Skin epidermis (tissue), 12 donors: Measurements from ENCODE around the gene TRAF2.

ENCODE experiments used
- H3K27ac ChIP-seq, 21 experiments: fragments of 200-600 bp; sonication (generic) in 11 of 21; one replicate each; pipeline ENCODE4 v1.5.0; 2020; ENCODE audit warnings: mild to moderate bottlenecking in 3 of 21, inconsistent platforms in 2 of 21, moderate library complexity in 2 of 21
- H3K4me3 ChIP-seq, 7 experiments: fragments of 200-600 bp; sonication (generic) in 2 of 7; one replicate each; pipeline ENCODE4 v1.5.0; 2020; ENCODE audit warnings: inconsistent platforms in 2 of 7, mild to moderate bottlenecking in 2 of 7, moderate library complexity in 1 of 7

Gene TRAF2

DNA sequence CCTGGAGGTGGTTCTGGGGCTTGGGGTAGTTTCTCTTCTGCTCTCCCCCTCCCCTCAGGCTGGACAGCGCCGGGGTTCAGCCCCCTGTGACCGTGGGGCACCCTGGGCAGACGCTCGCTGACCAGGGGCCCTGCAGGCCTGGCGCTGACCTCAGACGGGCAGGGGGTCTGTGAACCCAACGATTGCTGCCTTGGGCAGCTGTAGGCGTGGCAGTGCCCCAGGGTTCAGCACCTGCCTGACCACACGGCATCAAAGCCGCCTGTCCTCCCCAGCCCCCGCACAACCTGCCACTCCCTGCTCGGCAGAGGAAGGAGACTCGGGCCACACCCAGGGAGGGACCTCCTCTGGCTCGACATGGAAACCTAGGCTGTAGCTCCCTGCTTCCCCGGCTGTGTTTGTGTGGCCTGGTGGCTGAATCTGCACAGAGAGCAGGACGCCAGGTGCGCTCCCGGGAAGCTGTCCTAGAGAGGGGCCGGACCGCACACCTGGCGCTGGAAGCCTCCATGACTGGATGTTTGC lies 77.9 kb downstream of the TRAF2 start:
- Histone ChIP-seq H3K4me3 (no peak overlapping the region), H3K27ac (peak overlapping the region in 4 of 21 experiments; percentile 0 to 51 (median 10))

DNA sequence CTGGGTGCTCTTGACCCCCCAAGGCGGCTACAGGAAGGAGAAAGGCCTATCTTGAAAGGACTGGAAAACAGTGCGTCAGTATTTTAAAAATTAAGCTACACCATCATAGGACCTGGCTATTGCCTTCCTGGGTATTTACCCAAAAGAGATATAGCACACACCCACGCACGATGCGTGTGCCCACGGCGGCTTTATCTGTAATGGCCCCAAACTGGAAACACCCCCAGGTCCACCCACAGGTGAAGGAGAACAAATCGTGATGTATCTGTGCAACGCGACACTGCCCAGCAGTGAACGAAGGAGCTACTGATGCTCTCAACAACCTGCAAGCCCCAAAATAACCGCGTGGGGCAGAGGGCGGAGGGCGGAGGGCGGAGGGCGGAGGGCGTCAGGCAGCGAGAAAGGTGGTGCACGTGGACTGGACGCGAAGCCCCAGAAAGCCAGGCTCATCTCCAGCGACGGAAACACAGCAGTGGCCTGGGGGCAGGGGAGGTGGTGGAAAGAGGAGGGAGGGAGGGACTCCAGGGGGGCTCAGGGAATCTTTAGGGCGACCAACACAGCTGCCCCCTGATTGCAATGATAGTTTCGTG lies 78.6 kb downstream of the TRAF2 start:
- Histone ChIP-seq H3K27ac (no peak overlapping the region), H3K4me3 (no peak overlapping the region)

DNA sequence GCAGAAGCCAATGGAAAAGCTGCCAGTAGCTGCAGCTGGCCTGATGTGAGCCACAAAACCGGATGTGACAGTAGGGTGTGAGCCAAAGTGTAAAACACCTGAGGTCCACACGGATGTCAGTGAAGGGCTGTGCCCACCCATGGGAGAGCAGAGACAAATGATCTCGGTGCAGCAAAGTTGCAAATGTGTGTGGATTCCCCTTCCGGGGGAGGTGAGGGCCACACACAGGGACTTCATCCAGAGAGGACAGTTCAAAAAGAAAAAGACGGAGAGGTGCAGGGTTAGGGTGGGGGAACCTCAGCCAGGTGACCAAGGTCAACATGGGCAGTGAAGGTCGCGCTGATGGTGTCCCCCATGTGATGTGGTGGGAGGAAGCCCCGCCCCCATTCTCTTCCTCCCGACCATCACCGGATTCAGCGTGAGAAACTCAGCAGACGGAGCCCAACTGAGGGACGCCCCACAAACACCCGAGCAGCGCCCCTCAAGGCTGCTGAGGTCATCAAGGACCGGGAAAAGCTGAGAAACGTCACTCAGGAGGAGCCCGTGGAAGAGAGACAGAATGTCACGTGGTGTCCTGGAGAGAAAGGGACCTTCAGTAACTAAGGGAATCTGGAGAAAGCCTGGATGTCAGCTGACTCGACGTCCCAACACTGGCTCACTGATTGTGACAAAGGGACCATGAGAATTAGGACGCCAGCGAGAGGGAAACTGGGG lies 79.6 kb downstream of the TRAF2 start:
- Histone ChIP-seq H3K4me3 (no peak overlapping the region), H3K27ac (peak overlapping the region in 2 of 21 experiments; percentile 3 to 30)

DNA sequence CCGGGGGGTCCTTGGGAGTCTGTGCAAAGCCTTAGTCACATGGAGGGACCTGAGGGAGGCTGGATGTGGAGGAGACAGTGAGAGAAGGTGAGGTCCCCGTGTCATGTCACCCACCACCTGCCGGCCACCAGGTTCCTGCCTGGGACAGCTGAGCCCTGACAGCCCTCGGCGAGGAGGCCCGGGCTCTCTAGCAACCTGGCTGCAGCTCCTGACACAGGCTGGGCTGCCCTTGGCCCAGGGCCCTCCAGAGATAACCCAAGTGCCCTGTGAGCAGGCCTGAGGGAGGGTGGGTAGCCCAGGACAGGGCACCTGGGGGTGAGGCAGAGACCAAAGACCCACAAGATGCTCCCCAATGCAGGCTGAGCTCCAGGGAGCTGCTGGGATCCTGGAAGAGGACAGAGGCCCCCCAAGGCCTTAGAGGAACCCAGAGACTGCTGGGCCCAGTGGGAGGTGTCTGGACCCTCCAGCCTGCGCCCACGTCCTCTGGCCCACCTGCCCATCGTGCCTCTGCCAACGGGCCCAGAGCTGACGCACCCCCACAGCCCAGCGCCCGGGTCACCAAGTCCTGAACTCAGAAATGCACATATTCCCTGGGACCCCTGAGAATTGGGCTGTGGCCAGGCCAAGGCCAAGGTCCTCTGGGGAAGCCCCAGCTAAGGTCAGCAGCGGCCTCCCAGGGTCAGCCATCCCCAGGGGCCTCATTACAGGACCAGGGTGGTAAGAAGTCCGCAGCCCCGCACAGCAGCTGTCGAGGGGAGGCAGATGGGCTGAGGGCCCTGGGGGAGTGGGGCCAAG lies 82.2 kb downstream of the TRAF2 start:
- H3K27ac ChIP-seq, result no peak overlapping the region

DNA sequence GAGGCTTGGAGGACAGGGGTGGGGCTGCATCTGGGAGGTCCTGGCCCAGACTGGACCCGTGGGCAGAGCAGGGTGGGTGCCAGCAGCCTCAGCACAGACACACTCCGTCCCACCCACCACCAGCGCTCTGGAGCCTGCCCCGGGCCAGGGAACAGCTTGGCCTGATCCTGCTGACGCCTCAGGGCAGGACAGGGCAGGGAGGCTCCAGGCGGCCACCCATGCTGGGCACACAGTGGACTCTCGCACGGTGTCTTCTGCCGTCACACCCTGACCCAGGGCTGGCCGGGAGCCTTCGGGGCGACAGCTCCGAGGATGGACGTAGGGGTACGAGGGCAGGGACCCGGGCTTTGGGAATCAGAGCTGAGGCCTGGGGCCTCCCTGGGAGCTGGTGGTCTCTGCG lies 82.8 kb downstream of the TRAF2 start:
- H3K4me3 ChIP-seq, result no peak overlapping the region
- no peak overlapping the region for H3K27ac ChIP-seq

More for the DNA sequence above, 82.2 kb downstream of the TRAF2 start:
- no peak overlapping the region for H3K4me3 ChIP-seq

DNA sequence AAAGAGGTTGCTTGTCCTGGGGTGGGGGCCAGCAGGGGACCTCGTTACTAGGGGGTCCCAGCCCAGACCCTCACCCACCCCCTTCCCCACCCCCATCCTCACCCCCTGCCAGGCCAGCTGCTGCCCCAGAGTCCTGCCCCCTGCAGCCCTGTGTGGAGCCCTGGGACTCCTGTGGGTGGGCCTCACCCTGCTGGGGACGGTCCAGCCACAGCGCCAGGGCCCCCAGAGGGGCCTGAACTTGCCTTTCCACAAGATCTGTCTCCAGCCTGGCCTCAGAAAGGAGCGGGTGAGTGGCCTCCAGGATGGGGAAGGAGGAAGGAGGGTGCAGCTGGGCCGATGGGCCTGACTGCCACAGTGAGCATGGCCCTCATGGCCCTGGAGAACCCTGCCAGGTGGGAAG lies 83.5 kb downstream of the TRAF2 start:
- Histone ChIP-seq H3K27ac (no peak overlapping the region), H3K4me3 (no peak overlapping the region)

DNA sequence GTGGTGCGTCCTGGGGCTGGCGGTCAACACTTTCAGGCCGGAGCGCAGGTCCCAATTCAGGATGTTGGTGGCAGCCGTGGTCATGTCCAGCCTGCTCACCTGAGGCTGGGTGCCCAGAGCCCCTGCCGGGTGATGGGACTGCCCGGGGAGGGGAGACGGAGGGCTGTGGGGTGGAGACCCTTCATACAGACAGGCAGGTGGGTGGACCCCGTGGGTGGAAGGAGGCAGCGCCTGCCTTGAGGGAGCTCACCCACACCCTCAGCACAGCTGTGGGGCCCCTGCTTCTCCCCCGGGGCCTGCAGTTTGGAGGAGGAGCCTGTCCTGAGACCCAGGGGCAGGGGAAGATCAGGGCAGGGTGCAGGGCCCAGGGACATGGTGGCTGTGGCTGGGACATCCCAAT lies 84.0 kb downstream of the TRAF2 start:
- Histone ChIP-seq H3K27ac (no peak overlapping the region), H3K4me3 (no peak overlapping the region)

DNA sequence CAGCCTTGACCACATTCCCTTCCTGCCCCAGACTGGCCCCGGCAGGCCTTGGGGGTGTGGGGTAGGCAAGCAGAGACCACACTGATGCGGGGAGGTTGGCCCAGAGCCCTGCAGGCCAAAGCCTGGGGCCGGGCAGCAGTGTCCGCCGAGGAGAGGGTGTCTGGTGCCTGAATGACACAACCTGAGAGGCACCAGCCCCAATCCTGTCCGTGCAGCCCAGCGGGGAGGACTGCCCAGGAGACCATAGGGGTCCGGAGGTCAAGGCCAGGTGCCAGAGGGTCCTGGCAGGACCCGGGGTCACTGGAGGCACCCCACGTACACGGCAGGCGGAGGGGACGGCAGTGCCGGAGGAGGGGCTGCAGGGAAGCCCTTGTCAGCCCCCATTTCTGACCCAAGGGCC lies 85.4 kb downstream of the TRAF2 start:
- H3K4me3 ChIP-seq, result no peak overlapping the region
- no peak overlapping the region for H3K27ac ChIP-seq

DNA sequence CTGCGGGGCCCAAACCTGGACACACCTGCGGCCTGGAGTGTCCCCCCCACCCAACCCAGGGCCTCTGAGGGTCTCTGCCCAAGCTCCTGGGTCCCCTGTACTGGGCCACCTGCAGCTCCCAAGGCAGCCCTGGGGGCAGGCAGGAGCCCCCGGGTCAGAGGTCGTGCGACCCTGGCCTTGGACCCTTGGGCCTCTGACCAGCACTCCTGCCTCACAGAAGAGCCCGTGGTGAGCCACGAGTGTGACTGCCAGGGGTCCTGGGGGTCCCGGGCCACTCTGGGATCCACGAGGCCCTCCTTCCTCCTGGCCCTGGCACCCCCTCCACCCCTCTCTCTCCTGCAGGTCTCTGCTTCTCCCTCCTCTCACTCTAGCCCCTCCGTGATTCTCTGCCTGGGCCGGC lies 86.0 kb downstream of the TRAF2 start:
- no peak overlapping the region for H3K27ac ChIP-seq
- no peak overlapping the region for H3K4me3 ChIP-seq

DNA sequence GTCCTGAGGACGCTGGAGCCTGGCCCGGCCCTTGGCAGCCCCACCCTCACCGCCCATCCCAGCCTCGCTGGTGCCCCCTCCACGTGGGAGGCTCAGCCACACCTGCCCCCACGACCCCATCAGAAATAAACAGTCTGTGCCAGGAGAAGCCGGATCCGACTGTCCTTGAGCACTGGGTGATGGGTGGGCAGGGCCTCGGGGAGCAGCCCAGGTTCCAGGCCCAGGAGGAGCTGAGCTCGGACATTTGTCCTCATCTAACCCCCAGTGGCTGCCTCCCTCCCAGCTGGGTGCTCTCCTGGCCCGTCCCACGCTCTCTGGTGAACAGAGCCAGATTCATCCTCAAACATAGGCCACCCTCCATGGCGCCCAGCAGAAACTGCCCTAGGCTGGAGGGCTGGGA lies 86.4 kb downstream of the TRAF2 start:
- no peak overlapping the region for H3K27ac ChIP-seq
- no peak overlapping the region for H3K4me3 ChIP-seq

DNA sequence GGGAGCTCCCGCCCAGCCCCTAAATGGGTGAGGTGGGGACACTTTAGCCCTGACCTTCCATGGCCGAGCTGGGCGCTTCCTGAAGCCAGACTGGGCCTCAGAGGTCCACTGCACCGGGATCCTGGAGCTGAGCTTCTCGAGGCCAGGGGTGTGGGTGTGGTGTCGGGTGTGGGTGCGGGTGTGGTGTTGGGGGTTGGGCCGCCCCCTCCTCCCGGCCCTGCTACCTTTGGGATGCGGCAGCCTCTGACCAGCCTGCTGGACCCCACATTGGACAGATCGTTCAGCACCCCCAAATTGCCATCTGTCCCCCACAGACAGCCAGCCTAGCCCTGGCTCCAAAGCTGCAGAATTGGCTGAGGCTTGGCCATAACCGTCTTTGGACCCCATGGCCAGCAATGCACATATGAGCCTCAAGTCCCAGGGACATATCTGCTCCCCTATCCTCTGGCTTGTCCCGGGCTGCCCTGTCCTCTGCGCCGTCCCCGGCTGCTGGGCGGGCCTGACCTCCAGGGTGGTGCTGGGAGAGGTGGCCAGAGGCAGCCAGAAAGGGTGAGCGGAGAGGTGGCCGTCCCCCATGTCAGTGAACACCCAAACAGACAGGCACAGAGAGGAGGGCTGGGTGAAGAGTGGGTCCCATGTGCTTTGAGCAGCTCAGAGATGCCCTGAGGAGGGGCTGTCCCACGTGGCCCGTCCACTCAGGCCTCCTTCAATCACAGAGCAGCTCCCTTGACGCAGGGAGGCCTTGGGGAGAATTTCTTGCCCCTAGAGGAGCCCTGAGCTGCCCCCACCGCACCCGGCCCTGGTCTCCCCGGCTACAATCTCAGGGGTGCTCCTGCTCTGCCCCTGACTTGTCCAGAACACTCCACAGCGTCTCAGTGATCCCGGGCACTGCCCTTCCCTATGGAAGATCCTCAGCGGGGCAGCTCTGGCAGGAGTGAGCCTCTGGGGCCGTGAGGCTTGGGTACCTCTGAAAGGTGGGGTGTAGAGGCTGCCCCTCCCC lies 87.6 kb downstream of the TRAF2 start:
- H3K4me3 ChIP-seq, result no peak overlapping the region
- H3K27ac ChIP-seq, result peak overlapping the region in 4 of 21 experiments; percentile 15 to 37 (median 20)

DNA sequence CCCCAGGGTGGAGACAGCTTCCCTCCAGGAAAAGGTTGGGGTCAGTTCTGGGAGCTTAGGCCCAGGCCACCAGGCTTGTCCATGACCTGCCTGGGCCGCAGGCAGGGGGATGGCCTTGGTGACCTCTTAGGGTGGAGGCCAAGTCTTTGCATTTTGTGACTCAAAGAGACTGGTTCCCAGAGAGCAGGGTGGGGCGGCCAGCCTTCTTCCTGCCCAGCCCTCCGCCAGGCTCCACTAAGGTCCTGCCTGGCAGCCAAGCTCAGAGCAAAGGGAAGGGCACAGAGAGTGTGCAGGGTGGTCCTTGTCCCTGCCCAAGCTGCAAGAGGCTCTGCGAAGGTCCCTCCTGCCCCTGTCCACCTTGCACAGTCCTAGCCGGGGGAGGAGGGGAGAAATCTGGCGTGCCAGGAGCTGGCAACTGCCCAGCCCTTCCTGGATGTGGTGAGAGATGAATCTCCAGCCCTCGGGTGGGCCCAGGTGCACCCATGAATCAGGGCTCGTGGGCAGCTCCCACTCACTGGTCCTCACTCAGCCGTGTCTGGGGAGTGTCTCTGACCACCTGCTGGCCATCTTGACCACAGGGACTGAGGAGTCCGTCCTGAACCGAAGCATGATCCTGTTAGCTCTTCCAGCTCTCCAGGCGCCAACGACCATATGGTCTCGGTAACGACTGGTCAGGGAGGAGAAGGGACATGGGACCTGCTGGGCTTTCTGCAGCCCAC lies 88.7 kb downstream of the TRAF2 start:
- Histone ChIP-seq H3K27ac (peak overlapping the region in 8 of 21 experiments; percentile 3 to 72 (median 36)), H3K4me3 (no peak overlapping the region)

DNA sequence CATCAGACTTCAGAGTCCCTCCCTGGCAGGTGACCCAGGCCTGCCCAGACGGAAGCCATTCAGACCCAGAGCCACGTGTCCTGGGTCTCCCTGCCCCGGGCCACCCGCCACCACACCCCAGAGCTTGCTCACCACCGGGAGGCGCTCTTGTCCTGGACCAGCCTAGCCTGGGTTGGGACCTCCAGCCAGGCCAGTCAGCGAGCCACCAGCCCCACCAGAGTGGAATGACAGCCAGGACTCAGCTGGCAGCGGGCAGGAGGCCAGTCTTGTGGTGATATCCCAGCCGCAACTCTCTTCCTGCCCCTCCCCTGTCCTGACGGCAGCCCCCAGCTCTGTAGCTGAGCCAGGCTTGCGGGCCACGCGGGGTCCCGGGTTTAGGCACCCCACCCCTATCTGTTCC lies 89.3 kb downstream of the TRAF2 start:
- peak overlapping the region in 6 of 21 experiments; percentile 6 to 72 (median 30) for H3K27ac ChIP-seq
- H3K4me3 ChIP-seq, result no peak overlapping the region
